ENCODE measurements around the gene STK4. TPM values are rescaled to one million over a fixed set of nuclear protein-coding genes. Genes with fewer than 3 reads are reported as not detected.

STK4 gene
- total and polyA plus RNA-seq, 2 donors (not counting 3 experiments of a cell fraction or from before 2014, with no cell fraction given), result 9.1 to 29.6 TPM

GRCh38 chr20:45073221-45073620 is 106.9 kb downstream of the STK4 start:
- intact Hi-C loops (cut with micrococcal nuclease) (no loop called here), dilution Hi-C loops (cut with MboI; ENCODE audit: extremely low pct_ligation_motif_present, low sequenced_read_pairs) (no loop called here)
- H4K20me1 ChIP-seq (replicated peaks; ENCODE audit: control insufficient read depth, extremely low read depth, insufficient read depth, low read length), result no peaks in the 10 kb centered on the region
- peaks cover 8% of the 10 kb centered on the region for H3K4me1 ChIP-seq (ENCODE audit: control insufficient read depth, extremely low read depth, insufficient read depth, low read length)
- POLR2A ChIA-PET, result no interaction called here
- FAIRE-seq (no peak), DNase-seq (ENCODE audit: low read depth, low spot score) (no peak)
- H2AFZ ChIP-seq (ENCODE audit: low read depth, low read length), result no peak overlapping the region
- no peak overlapping the region for H3K4me2 ChIP-seq (ENCODE audit: insufficient read depth, low read length)
- no peaks in the 10 kb centered on the region for H3K9me1 ChIP-seq (replicated peaks; ENCODE audit: control insufficient read depth, extremely low read depth, insufficient read depth, low read length)
- no peaks in the 10 kb centered on the region for H3K9me3 ChIP-seq (replicated peaks; ENCODE audit: control insufficient read depth, insufficient read depth, low read length)
- CTCF ChIA-PET, result interaction anchor here (1.7 to 3.8 kb wide), 3 partner anchors 19 to 29 kb away, joined by 5 to 40 read pairs (median 33); no protein-coding TSS in a partner anchor
- no peak overlapping the region for H3K9ac ChIP-seq (replicated peaks; ENCODE audit: extremely low read depth, insufficient read depth, low read length)
- H3K27me3 ChIP-seq (ENCODE audit: control insufficient read depth in 2 of 2, insufficient read depth in 2 of 2, low read length in 2 of 2), result no peaks in the 10 kb centered on the region
- BruUV-seq (replicated peaks), result no TSS peak
- TF ChIP-seq MYC (IDR thresholded peaks at IDR 0.05; ENCODE audit: low read depth, low read length), result no peak
- TF ChIP-seq, protein P1, sequence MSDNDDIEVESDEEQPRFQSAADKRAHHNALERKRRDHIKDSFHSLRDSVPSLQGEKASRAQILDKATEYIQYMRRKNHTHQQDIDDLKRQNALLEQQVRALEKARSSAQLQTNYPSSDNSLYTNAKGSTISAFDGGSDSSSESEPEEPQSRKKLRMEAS (IDR thresholded peaks at IDR 0.05; ENCODE audit: insufficient read depth, insufficient read length), result no peak
- TF ChIP-seq GATA2 (IDR thresholded peaks at IDR 0.05; ENCODE audit: insufficient read depth, insufficient read length, low read depth, low read length), result no peak
- TF ChIP-seq FOS (IDR thresholded peaks at IDR 0.05; ENCODE audit: borderline replicate concordance, insufficient read depth, low read length), result no peak
- no peak for TF ChIP-seq POLR2AphosphoS5 (IDR thresholded peaks at IDR 0.05; ENCODE audit: insufficient read depth, low read depth, low read length)
- no peak for TF ChIP-seq JUN (IDR thresholded peaks at IDR 0.05; ENCODE audit: borderline replicate concordance, insufficient read depth, insufficient read length, low read depth)
- no peak for TF ChIP-seq CTCF (IDR thresholded peaks at IDR 0.05; ENCODE audit: extremely low read depth in 1 of 2, insufficient read depth in 1 of 2, low read depth in 1 of 2, low read length in 2 of 2)
- TF ChIP-seq EZH2 (IDR thresholded peaks at IDR 0.05; ENCODE audit: borderline replicate concordance, low read depth, low read length, severe bottlenecking), result no peak
- no peak for TF ChIP-seq POLR2A (IDR thresholded peaks at IDR 0.05; ENCODE audit: low read depth, low read length)
- H3K27ac ChIP-seq (ENCODE audit: insufficient read depth, low read depth, low read length), result no peak overlapping the region
- H3K36me3 ChIP-seq (ENCODE audit: control insufficient read depth in 2 of 2, extremely low read depth in 1 of 2, insufficient read depth in 2 of 2, low read length in 2 of 2), result peaks cover 2 to 5% of the 10 kb centered on the region in 2 experiments
- H3K79me2 ChIP-seq (ENCODE audit: control insufficient read depth, insufficient read depth, low read length), result no peaks in the 10 kb centered on the region
- H3K4me3 ChIP-seq (replicated peaks in 1 of 3; ENCODE audit: insufficient read depth in 1 of 3, low read depth in 1 of 3, low read length in 3 of 3), result no peak overlapping the region

Measured in endothelial cell of umbilical vein (primary cell).